Measurements from ENCODE around the gene TM7SF3.

Gene TM7SF3

GRCh38 chr12:26941215-26941594 is 73.0 kb downstream of the TM7SF3 start (continued):
- no peak for TF ChIP-seq BACH2 (CRISPR knock-in tag; IDR thresholded peaks at IDR 0.05; ENCODE audit: borderline replicate concordance)
- no peak for TF ChIP-seq PPARA (CRISPR knock-in tag; IDR thresholded peaks at IDR 0.05; ENCODE audit: borderline replicate concordance)
- no peak for TF ChIP-seq OSR1 (CRISPR knock-in tag; IDR thresholded peaks at IDR 0.05)
- TF ChIP-seq ISL1 (CRISPR knock-in tag; IDR thresholded peaks at IDR 0.05): no peak

GRCh38 chr12:26940516-26941214 is 73.5 kb downstream of the TM7SF3 start:
- TF ChIP-seq POU6F1 (CRISPR knock-in tag; IDR thresholded peaks at IDR 0.05; ENCODE audit: borderline replicate concordance, low read depth) (no peak), BACH2 (CRISPR knock-in tag; IDR thresholded peaks at IDR 0.05; ENCODE audit: borderline replicate concordance) (no peak), GLIS3 (CRISPR knock-in tag; IDR thresholded peaks at IDR 0.05) (no peak), TOX (CRISPR knock-in tag; IDR thresholded peaks at IDR 0.05; ENCODE audit: borderline replicate concordance) (no peak), SNAI2 (CRISPR knock-in tag; IDR thresholded peaks at IDR 0.05) (no peak), CREB5 (CRISPR knock-in tag; IDR thresholded peaks at IDR 0.05; ENCODE audit: low read depth) (no peak), TCF4 (CRISPR knock-in tag; IDR thresholded peaks at IDR 0.05; ENCODE audit: borderline replicate concordance) (no peak), CSDC2 (CRISPR knock-in tag; IDR thresholded peaks at IDR 0.05) (no peak), ISL1 (CRISPR knock-in tag; IDR thresholded peaks at IDR 0.05) (no peak), RARB (CRISPR knock-in tag; IDR thresholded peaks at IDR 0.05) (no peak), ARNTL (CRISPR knock-in tag; IDR thresholded peaks at IDR 0.05; ENCODE audit: borderline replicate concordance, low read depth) (no peak), OSR1 (CRISPR knock-in tag; IDR thresholded peaks at IDR 0.05) (no peak), ZNF8 (CRISPR knock-in tag; IDR thresholded peaks at IDR 0.05) (no peak), TSHZ2 (CRISPR knock-in tag; IDR thresholded peaks at IDR 0.05) (no peak), ZC3H10 (CRISPR knock-in tag; IDR thresholded peaks at IDR 0.05) (no peak), CSRNP3 (CRISPR knock-in tag; IDR thresholded peaks at IDR 0.05) (no peak), ZFP30 (CRISPR knock-in tag; IDR thresholded peaks at IDR 0.05) (no peak), ZNF565 (CRISPR knock-in tag; conservative IDR thresholded peaks at IDR 0.05; ENCODE audit: low read depth) (no peak)
- no peak for ATAC-seq

- TF ChIP-seq ZC3H10 (CRISPR knock-in tag; IDR thresholded peaks at IDR 0.05) (no peak), ZNF8 (CRISPR knock-in tag; IDR thresholded peaks at IDR 0.05) (no peak), OSR1 (CRISPR knock-in tag; IDR thresholded peaks at IDR 0.05) (no peak), PPARA (CRISPR knock-in tag; IDR thresholded peaks at IDR 0.05; ENCODE audit: borderline replicate concordance) (no peak), TOX (CRISPR knock-in tag; IDR thresholded peaks at IDR 0.05; ENCODE audit: borderline replicate concordance) (no peak), BACH2 (CRISPR knock-in tag; IDR thresholded peaks at IDR 0.05; ENCODE audit: borderline replicate concordance) (no peak), ESRRG (CRISPR knock-in tag; IDR thresholded peaks at IDR 0.05) (no peak), CSRNP3 (CRISPR knock-in tag; IDR thresholded peaks at IDR 0.05) (no peak), SNAI2 (CRISPR knock-in tag; IDR thresholded peaks at IDR 0.05) (no peak)
- no peak for ATAC-seq
Measured at GRCh38 chr12:26939953-26940352, 74.2 kb downstream of the TM7SF3 start.
